ENCODE data around the gene PTPN3.
"Not testable (repeated sequence)": the region's sequence is repeated elsewhere in the genome, so short reads cannot be mapped to it uniquely, and the experiment has no call there.

Gene PTPN3

DNA sequence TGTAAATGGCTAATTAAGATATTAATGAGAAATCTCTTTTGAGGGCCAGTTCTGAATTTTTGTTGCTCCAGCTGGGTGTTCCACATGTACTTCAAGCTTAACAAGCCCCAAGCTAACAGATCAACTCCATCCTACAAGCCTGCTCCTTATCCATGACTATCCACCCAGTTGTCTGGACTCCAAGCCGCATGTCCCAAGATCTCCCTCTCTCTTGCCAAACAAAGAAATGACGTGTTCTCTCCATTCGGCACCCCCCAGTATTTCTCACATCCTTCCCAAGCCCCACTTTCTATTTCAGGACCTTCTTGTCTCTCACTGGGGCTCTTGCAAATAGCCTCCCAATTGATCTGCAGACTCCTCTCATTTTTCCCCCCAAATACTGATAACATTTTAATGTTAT, 15.8 kb upstream of the PTPN3 start:
- no peak overlapping the region for H3K4me3 ChIP-seq (ENCODE audit: control insufficient read depth, low read depth, low read length)
- DNase-seq (ENCODE audit: low read depth) = no peak
- TF ChIP-seq CTCF (IDR thresholded peaks at IDR 0.05; ENCODE audit: control insufficient read depth, insufficient read depth, low read depth, low read length, missing control alignments) = no peak

- no peak for DNase-seq (ENCODE audit: low read depth)
- no peak for TF ChIP-seq CTCF (IDR thresholded peaks at IDR 0.05; ENCODE audit: control insufficient read depth, insufficient read depth, low read depth, low read length, missing control alignments)
Observed at GRCh38 chr9:109512170-109512756, 14.2 kb upstream of the PTPN3 start.

GRCh38 chr9:109510506-109510905, 12.4 kb upstream of the PTPN3 start:
- no peak overlapping the region for H3K4me3 ChIP-seq (ENCODE audit: control insufficient read depth, low read depth, low read length)
- DNase-seq (ENCODE audit: low read depth) = peak; percentile 3
- TF ChIP-seq CTCF (IDR thresholded peaks at IDR 0.05; ENCODE audit: control insufficient read depth, insufficient read depth, low read depth, low read length, missing control alignments) = no peak

More at GRCh38 chr9:109512170-109512756, 14.2 kb upstream of the PTPN3 start:
- H3K4me3 ChIP-seq (ENCODE audit: control insufficient read depth, low read depth, low read length) = no peak overlapping the region

DNA sequence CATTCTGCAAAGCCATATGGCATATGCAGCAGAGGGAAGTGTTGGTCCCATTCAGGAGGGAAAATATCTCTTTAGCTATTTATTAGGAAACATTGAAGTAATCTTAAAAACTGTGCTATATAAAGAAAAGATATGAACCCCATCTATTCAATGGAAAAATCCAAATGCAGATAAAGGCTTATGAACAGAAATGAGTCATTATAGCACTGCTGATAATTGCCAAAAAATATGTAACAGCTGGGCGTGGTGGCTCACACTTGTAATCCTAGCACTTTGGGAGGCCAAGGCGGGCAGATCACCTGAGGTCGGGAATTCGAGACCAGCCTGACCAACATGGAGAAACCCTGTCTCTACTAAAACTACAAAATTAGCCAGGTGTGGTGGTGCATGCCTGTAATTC, 11.9 kb upstream of the PTPN3 start:
- not testable (repeated sequence) for H3K4me3 ChIP-seq (ENCODE audit: control insufficient read depth, low read depth, low read length); DNase-seq (ENCODE audit: low read depth)

- no peak for TF ChIP-seq CTCF (IDR thresholded peaks at IDR 0.05; ENCODE audit: control insufficient read depth, insufficient read depth, low read depth, low read length, missing control alignments)
- DNase-seq (ENCODE audit: low read depth) = no peak
- H3K4me3 ChIP-seq (ENCODE audit: control insufficient read depth, low read depth, low read length) = no peak overlapping the region
Observed at GRCh38 chr9:109509611-109510010, 11.5 kb upstream of the PTPN3 start.

DNA sequence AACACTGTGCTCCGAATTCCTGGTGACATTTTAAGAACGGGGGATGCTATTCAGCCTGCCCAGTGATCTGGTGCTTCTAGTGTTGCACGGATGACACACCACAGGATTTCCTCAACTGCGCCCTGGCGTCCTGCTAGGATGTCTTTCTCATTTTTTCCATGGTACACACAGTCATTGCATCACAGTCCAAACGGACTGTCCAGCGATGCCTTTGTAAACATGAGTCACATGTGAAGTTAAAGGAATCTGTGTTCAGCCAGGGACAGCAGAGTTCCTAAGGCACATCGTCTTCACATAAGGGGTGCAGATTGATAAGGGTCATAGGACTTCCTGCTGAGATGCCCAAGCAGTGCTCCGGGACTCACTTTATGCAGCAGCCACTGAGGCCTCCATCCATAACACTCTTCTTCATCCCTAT, 9.3 kb upstream of the PTPN3 start:
- no peak overlapping the region for H3K4me3 ChIP-seq (ENCODE audit: control insufficient read depth, low read depth, low read length)
- peak; percentile 73 for DNase-seq (ENCODE audit: low read depth)
- no peak for TF ChIP-seq CTCF (IDR thresholded peaks at IDR 0.05; ENCODE audit: control insufficient read depth, insufficient read depth, low read depth, low read length, missing control alignments)

DNA sequence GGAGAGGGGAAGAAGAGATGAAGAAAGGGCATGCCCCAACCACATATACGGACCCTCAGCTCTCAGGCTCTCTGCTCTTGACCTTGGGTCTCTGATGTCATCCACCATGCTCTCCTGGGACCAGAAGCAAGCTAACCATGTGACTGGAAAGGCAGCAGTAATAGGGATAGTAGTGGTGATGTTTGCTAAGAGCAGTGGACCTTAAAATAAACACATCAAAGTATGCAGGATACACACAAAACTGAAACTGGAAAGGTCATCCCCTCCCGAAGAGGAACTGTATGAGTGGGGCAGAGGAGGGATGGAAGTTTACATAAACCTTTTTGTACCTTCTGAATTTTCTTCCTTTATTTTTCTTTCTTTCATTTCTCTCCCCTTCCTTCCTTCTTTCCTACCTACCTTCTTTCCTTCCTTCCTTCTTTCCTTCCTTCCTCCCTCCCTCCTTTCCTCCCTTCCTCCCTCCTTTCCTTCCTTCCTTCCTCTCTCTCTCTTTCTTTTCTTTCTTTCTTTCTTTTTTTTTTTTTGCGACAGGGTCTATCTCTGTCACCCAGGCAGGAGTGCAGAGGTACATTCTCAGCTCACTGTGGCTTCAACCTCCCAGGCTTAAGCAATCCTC, 8.1 kb upstream of the PTPN3 start:
- no peak for DNase-seq (ENCODE audit: low read depth)
- no peak overlapping the region for H3K4me3 ChIP-seq (ENCODE audit: control insufficient read depth, low read depth, low read length)
- TF ChIP-seq CTCF (IDR thresholded peaks at IDR 0.05; ENCODE audit: control insufficient read depth, insufficient read depth, low read depth, low read length, missing control alignments) = no peak
